NB4 (cell line): ENCODE data around the gene TBC1D14.

Experiments
- POLR2A ChIP-seq: IDR thresholded peaks from 2 replicates; pipeline ENCODE4 v1.6.1; 2011; ENCODE audit warnings: mild to moderate bottlenecking; ENCODE audit not compliant: insufficient read length; ENCODE audit errors: extremely low read depth
- TF ChIP-seq, protein P1 (sequence below): IDR thresholded peaks from one replicate; pipeline ENCODE4 v1.5.1; 2012; ENCODE audit warnings: low read depth, low read length

DNA sequence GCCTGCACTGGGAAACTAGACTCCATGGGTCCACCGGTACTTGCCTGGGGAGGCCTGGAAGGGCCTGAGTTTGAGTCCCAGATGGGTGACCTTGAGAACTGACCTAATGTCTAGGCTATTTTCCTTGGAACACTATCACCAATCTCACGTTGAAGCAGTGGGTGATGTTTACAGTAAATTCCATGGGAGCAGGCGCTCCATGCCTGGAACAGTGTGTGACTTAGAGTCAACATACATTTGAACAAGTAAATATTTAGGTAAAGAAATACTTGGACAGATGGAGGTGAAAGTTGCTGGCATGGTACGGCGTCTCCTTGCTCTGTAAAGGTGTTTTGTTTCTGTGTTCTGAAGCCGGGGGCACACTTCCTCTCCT is 47.5 kb downstream of the TBC1D14 start:
- TF ChIP-seq, protein P1, sequence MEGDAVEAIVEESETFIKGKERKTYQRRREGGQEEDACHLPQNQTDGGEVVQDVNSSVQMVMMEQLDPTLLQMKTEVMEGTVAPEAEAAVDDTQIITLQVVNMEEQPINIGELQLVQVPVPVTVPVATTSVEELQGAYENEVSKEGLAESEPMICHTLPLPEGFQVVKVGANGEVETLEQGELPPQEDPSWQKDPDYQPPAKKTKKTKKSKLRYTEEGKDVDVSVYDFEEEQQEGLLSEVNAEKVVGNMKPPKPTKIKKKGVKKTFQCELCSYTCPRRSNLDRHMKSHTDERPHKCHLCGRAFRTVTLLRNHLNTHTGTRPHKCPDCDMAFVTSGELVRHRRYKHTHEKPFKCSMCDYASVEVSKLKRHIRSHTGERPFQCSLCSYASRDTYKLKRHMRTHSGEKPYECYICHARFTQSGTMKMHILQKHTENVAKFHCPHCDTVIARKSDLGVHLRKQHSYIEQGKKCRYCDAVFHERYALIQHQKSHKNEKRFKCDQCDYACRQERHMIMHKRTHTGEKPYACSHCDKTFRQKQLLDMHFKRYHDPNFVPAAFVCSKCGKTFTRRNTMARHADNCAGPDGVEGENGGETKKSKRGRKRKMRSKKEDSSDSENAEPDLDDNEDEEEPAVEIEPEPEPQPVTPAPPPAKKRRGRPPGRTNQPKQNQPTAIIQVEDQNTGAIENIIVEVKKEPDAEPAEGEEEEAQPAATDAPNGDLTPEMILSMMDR: no peak
- no peak for TF ChIP-seq POLR2A
